GM06990 (cell line): ENCODE results near the gene CRTAC1.

Source experiments
- DNase-seq: peaks from one replicate; pipeline ENCODE4 v3.0.0-alpha.2; 2011; ENCODE audit not compliant: insufficient read length; ENCODE audit errors: extremely low read depth
- H3K27me3 ChIP-seq: replicated peaks from 2 replicates; pipeline ENCODE4 v1.6.0; 2011; ENCODE audit warnings: low read length; ENCODE audit not compliant: control insufficient read depth, insufficient read depth
- H3K36me3 ChIP-seq: 2 replicates; pipeline ENCODE4 v1.5.1; 2011; ENCODE audit warnings: low read length; ENCODE audit not compliant: control insufficient read depth, insufficient read depth
- H3K4me3 ChIP-seq: replicated peaks from 2 replicates; pipeline ENCODE4 v1.5.1; 2011; ENCODE audit warnings: low read depth, mild to moderate bottlenecking, control low read depth, low read length
- TF ChIP-seq, protein P1 (sequence below): IDR thresholded peaks from 2 replicates; pipeline ENCODE4 v1.5.1; 2011; ENCODE audit warnings: low read length, control low read depth, mild to moderate bottlenecking, inconsistent platforms; ENCODE audit not compliant: insufficient read depth, poor library complexity, severe bottlenecking

CRTAC1 gene

DNA sequence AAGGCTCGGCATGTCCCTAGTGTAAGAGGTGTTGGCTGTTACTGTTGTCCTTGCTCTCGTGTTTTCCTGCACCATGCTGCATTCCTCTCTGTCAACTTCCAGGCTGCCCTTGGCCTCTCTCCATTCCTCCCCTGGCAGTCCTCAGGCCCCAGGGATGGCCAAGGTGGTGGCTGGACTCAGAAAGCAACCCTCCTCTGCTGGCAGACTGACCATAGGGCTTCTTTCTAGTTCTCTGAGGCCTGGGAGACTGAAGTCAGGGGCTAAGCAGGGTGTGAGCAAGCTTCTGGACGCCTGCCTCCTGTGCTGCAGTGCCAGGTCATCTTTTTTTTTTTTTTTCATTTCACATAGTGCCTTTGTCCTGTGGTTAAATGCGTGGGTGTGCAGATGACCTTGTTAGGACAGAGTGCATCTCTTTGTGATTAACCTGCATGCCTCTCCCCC, 108.8 kb downstream of the CRTAC1 start:
- Histone ChIP-seq H3K36me3 (no peaks in the 10 kb centered on the region), H3K27me3 (no peaks in the 10 kb centered on the region; the same call in 1 of the 2 replicates), H3K4me3 (no peak overlapping the region)
- TF ChIP-seq, protein P1, sequence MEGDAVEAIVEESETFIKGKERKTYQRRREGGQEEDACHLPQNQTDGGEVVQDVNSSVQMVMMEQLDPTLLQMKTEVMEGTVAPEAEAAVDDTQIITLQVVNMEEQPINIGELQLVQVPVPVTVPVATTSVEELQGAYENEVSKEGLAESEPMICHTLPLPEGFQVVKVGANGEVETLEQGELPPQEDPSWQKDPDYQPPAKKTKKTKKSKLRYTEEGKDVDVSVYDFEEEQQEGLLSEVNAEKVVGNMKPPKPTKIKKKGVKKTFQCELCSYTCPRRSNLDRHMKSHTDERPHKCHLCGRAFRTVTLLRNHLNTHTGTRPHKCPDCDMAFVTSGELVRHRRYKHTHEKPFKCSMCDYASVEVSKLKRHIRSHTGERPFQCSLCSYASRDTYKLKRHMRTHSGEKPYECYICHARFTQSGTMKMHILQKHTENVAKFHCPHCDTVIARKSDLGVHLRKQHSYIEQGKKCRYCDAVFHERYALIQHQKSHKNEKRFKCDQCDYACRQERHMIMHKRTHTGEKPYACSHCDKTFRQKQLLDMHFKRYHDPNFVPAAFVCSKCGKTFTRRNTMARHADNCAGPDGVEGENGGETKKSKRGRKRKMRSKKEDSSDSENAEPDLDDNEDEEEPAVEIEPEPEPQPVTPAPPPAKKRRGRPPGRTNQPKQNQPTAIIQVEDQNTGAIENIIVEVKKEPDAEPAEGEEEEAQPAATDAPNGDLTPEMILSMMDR: no peak
- DNase-seq: no peak

DNA sequence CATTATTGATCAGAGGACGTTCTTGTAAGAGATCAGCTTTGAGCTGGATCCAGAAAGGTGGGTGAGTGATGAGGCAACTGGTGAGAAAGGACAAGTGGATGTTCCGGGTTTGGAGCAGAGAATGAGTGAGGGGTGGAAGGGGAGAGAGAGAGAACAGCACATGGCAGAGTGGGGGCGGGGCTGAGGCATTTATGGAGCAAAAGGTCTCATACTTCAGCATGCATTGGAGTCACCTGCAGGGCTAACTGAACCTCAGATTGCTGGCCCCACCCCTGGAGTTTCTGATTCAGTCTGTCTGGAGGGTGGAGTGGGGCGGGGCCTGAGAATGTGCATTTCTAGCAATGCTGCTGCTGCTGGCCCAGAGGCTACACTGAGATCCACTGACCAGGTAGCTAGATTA, 109.6 kb downstream of the CRTAC1 start:
- Histone ChIP-seq H3K4me3 (no peak overlapping the region), H3K27me3 (no peaks in the 10 kb centered on the region; the same call in 1 of the 2 replicates), H3K36me3 (no peaks in the 10 kb centered on the region)
- TF ChIP-seq, protein P1: no peak
- no peak for DNase-seq

DNA sequence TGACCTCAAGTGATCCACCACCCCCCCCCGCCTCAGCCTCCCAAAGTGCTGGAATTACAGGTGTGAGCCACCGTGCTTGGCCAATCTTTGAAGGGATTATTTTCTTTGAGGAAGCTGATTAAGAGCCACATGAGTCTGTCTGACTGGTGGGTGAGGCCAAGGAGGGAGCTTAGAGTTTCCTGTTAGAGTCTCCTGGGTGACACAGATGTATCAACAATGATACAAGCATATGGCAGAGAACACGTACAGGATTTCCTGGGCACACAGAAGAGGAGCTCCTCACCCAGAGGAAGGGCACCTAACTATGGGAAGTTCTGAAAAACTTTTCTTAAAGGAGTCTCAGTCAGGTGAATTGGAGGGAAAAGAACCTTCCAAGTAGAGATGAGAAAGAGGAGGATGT, 111.4 kb downstream of the CRTAC1 start:
- Histone ChIP-seq H3K36me3 (no peaks in the 10 kb centered on the region), H3K4me3 (no peak overlapping the region), H3K27me3 (no peaks in the 10 kb centered on the region)
- no peak for DNase-seq
- TF ChIP-seq, protein P1: no peak

DNA sequence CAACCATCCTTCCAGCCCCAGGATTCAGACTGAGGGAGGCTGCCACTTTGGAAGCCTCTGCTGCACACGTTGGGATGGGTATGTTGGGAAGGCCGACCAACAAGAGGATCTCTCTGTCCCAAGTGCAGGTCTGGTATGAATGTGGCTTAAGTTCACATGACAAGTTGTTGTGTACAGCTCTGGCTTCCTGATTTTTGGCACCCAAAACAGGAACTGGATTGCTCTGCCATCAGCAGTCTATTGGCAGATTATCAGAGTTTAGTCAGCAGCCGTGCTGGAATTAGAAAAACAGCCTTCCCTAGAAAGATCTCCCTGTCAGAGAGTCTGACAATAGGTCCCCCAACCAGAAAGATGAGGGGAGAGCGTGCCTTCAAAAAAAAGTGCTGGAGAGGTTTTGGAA, 113.8 kb downstream of the CRTAC1 start:
- TF ChIP-seq, protein P1: no peak
- no peak for DNase-seq
- no peaks in the 10 kb centered on the region; the same call in 1 of the 2 replicates for H3K27me3 ChIP-seq

DNA sequence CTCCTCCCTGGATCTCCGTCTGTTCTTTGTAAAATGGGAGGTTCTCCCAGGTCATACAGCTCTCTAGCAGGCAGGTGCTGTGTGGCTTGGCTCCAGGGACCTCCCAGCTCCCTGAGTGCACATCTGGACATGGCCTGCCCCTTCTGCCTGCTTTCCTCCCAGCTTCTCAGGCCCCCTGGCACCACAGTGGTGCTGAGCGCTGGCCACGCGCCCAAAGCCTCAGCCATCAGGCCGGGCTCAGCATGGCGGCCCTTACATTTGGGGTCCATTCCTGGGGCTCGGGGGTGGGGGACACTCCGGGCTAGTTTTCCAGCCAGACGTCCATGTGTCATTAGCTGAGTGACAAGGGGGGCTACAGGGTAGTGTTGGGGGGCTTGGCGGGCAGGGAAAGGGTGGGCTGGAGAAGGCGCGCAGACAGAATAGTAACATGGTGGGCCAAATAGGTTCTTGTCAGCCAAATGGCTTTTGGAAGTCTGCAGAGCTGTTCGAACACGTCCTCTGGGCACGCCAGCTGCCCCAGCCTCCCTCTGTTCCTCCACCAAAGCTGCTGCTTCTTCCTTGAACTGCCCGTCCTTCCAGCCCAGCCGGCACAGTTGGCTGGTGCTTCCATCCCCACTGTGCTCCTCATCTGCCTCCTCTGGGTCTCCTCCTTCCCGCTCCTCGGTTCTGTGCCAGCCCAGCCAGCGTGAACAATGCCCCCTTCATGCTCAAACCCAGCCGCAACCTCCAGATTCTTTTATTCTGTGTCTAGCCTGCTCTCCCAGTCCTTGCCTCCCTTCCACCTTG, 114.9 kb downstream of the CRTAC1 start:
- TF ChIP-seq, protein P1: no peak
- DNase-seq: no peak
- Histone ChIP-seq H3K4me3 (no peak overlapping the region), H3K36me3 (no peaks in the 10 kb centered on the region), H3K27me3 (no peaks in the 10 kb centered on the region; the same call in 1 of the 2 replicates)

More for the DNA sequence above, 113.8 kb downstream of the CRTAC1 start:
- H3K4me3 ChIP-seq: no peak overlapping the region
- H3K36me3 ChIP-seq: no peaks in the 10 kb centered on the region
